Measurements from ENCODE around the gene FAM170B.

Gene FAM170B

DNA sequence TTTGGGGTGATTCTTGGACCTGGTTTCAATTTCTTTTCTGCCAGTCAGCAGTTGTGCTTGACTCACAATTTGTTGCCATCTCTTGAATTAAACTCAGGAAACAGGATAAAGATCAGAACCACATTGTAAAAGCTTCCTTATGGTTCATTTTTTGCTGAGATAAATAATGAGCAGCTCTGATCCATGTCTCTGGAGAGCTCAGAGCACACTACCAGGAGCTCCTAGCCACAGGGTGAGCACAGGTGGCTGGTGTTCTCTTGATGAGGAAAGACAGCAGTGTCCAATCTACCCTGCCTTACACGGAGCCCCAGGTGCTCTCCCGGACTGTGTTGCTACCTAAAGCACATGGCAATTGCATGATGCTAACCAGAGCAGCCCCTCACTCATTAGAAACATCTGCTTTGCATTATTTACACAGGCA lies 17.2 kb upstream of the FAM170B start:
- no peak for DNase-seq

DNA sequence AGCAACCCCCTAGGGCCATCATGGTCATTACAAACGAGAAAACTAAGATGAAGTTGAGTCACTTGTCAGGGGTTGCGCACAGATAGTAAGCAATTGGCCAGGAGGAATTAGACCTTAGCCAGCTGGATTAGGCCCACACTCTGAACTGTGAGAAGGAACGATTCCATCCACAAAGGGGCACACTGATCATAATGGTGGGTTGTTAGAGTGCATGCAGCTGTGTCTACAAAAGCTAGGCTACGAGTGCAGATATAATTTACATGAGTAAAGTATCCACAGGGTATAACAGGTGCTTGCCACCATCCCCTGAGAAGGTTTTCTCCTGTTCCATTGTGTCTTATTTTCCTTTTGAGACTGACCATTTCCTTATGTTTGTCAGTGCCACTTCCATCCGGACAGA lies 16.6 kb upstream of the FAM170B start:
- no peak for DNase-seq

DNA sequence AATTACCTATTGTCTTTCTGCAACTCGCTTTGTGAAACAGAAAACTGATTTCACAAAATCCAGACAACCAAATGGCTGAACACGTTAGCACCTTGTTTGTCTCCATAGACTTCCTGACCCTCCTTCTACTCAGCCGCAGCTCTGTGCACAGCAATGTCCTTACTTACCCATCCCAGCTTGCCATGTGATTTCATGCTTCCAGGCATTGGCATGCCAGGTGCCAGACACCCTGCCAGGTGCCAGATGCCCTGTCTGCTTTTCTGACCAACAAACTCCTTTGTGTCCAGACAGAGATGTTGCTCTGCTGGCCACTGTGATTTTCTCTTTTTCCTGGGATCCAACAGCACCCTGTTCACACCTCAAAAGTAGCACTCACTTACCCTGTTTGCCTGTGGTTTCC lies 16.1 kb upstream of the FAM170B start:
- no peak for DNase-seq

DNA sequence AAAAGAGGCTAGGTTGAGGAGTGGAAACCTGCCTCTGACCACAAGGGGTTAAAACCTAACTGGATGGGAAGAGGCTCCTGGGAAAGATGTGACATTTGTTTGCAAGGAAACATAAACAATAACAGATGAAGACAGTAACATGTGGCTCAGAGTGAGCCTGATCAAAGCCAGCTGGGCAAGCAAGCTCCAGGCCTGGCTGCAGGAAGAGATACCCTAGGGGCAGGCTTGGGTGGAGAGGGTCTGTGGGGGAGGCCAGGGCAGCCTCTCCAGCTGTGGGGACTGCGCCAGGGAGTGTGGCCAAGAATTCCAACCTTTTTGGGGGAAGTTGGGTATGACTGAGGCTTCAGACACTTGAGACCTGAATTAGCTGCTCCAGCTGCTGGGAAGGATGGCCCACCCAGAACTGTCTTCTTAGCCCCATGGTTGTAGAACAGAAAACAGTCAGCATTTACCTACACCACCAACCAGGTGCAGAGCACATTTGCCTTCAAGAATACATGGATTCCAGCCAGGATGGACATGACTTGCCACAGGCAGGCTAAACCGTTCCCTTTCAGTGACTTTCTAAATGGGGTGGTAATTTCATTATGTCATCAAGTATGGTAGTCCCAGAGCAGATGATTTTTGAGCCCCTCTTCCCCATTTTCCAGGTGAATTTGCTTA lies 10.4 kb upstream of the FAM170B start:
- no peak for DNase-seq

DNA sequence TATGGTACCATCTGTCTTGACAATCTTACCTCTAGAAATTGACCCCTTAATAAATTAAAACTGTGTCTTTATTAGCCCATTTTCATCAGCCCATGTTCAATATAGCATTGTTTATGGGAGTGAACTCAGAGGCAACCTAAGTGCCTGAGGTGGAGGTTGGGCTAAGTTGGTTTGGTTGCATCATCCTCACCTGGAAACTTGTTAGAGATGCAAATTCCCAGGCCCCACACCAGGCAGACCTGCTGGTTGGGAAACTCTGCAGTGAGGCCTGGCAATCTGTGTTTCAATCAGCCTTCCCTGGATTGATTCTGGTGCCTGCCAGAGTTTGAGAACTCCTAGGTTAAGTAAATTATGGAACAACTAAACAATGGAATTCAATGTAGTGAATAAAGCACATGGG lies 9.4 kb upstream of the FAM170B start:
- no peak for DNase-seq

DNA sequence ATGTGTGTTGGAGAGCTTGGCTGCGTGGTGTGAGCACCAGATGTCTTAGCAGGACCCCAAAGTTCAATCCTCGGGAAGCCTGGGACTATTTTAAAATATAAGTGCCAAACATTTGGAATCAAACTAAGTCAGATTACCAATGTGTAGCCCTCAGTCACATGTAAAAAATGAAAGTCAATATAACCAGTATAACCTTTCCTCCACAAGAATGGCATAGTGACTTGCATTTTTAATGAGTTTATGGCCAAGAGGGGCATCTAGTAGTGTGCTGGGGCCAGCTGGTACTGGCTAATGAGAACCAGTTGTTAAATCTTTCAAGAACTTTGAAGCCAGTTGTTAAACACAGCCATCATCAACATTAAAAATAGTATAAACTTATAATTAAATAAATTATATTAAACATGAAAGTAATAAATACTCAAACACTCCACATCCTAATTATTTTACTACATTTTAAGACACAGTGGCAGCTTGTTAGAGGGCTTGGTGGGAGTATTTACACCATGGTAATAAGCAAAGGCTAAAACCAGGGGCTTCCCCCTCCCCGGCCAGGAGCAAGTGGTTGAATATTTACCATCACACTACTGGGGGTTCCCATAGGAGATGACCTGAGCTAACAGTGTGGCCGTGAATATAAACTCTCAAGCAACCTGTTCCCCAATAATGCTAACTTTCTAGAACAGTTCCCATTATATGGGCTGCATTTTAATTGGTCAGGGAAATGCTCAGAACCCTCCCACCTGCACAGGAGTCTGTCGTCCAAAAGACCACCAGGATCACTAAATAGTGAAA lies 7.9 kb upstream of the FAM170B start:
- DNase-seq = no peak

DNA sequence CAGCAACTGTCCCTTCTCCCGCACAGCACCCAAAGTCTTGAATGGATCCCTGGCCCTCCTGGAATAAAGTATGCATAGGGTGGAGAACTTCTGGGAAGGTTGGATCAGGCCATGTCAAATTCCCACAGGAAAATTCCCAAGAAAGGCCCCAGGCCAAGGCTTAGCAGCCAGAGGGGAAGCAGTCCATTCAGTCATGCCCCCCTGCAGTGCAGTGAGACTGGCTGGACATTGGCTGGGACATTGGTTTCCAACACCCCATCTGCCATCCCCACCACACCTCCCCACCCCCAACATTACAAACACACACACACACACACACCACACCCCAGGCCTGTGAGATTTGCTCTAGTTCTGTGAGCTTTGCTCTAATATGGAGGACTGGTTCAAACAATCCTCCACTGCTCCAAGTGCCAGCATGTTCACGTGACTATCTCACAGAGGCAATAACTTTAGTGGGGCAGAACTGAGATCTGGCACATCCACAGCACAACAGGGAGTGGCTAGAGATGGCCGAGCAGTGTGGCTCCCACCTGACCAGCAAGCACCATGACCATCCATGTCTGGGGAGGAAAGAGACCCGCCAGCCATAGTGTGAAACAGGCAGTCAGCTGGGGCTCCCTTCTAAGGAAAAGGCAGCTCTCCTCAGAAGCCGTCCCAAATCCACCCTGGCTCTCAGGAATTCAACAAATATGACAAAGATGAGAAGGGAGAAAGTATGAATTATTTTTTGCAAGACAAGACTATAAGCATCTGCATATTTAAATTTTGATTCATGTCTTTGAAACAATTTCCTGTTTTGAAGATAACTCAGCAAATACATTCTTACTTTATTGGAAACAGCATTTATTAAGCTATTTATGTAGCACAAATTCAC lies 6.7 kb upstream of the FAM170B start:
- DNase-seq = no peak

DNA sequence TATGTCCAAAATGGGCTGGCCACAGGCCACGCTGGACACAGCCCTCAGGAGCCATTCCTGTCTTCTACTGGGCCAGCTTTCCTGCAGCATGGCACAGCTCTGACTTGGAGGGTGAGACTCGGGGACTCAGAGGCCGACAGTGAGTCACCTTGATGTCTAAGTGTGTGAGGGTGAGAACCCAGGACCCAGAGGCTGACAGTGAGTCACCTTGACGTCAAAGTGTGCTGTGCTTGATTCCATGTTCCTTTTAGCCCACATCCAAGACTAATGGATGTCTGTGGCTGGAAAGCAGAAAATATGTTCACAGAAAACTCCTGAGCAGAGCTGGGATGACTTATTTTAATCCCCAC lies 6.0 kb upstream of the FAM170B start:
- no peak for DNase-seq

DNA sequence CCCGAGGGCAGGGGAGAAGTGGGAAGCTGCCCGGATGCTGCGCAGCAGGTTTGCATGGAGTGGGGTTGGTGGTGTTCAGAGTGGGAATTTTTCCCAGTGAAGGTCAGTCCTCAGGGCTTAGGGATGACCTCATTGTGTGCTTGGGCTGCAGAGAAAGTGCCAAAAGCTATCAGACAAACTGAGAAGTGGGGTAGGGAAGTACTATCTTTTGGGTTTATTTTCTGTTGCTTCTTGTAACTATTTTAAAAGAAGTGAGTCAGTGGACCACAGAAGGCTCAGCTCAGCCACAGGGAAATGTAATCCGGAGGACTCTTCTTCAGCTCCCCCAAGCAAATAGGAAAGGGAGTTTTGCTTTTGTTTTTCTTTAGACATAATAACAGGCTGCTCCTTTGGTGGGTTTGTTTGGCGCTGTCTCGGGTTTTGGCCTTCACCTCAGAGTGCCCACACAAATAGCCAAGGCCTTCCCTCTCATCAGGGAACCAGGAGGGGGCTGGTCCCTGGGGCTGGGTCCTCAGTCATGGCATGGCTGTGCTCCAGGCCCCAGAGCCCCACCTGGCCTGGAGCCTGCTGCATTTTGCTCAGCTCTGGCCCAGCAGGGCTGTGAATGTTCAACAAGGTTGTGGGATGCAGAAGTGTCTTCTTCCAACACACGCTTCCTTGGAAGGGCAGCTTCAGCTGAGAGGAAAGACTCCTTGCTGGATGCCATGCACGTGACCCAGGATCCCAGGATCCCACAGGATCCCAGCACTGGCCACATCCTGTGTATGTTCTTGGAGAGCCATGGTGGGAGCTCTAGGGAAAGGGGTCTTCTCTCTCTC lies 5.4 kb upstream of the FAM170B start:
- no peak for DNase-seq

DNA sequence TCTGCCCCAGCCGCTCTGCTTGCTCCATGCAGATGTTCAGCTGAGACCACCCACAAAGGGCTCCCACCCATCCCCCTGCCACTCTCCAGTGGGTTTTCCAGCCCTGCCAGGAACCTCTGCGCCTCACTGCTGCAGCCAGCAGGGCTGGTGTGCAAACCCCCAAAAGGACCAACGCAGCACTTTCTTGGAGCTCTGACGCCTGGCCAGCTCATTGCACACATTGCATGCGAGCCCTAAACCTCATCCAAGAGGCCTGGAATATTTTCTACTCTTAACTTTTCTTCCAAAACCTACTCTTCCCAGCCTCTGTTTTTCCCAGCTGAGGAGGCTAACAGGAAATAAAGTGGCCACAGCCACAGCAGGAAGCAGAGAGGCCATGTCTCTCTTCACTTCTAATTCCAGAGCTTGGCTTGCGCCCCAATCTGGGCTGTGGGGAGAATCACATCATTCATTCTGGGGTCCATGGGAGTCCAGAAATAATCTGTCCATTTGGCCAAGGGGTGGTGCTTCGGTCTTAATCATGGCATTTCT lies 4.6 kb upstream of the FAM170B start:
- no peak for DNase-seq

DNA sequence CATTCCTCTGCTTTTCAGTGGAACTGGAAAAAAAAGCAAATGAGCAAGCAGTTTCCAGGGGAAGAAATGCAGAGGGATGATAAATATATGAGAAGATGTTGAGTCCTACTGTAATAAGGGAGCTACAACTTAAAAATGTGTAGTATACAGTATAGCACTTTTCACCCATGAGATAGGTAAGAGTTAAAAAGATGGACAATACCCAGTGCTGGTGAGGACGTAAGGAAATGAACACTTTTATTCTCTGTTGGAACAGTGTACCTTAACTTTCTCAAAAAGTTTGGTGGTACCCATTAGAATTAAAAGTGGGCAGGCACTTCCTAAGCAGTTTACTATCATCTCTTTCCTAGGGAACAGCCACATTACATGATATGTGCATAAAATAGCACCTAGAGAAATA lies 2.7 kb upstream of the FAM170B start:
- DNase-seq = no peak

DNA sequence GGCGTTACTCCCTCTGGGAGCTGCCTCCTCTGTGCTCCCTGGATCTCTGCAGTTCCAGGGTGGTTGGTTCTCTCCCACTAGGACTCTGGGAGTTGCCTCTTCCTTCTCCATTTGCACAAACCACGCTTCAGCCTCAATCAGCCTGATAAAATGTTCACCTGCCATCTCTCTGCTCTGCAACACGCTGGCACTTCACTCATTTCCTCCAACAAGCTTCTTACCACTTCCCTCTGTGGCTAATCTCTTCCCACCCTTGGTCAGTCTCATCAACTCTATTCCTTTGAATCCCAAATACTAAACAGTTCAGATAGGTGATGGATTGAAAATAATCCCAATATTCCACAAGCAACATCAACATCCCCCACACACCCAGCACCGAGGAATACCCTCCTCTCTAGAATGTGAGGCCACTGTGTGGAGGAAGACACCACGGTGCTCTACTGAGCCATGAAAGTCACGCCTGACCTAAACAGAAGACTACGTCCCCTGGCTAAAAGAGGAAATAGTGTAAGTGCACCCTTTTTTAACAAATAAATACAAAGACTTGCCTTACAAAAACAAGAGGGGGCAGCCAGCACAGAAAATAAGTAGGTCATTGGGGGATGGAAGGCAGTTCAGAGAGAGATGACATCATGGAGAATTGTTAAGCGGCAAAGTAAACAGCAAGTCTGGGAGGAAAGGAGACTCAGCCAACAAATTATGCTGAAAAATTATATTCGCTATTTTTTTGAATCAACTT lies 1.9 kb upstream of the FAM170B start:
- no peak for DNase-seq

DNA sequence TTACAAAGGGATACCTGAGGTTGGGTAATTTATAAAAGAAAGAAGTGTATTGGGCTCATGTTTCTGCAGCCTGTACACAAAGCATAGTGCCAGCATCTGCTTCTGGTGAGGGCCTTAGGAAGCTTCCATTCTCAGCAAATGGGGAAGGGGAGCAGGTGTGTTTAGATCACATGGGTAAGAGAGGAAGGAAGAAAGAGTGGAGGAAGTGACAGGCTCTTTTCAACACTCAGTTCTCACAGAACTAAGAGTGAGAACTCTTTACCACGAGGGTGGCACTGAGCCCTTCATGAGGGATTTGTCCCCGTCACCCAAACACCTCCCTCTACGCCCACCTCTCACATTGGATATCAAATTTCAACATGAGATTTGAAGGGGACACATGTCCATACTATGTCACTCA lies 506 bp upstream of the FAM170B start:
- DNase-seq = no peak

DNA sequence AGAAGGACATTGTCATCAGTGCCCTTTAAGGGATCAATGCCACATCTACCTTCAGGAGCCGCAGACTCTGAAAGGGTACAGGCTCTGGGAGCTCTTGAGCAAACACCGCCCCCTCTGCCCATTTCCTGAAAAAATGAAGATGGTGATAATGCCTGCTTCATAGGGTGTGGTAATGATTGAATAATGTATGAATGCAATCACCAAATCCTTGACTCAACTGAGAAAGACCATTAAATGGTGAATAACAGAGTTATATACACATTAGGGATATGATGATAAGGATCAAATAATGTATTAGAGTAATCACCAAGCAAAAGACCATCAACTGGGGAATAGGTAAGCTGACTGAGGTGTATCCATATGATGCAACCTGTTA lies 1.5 kb downstream of the FAM170B start:
- no peak for DNase-seq

DNA sequence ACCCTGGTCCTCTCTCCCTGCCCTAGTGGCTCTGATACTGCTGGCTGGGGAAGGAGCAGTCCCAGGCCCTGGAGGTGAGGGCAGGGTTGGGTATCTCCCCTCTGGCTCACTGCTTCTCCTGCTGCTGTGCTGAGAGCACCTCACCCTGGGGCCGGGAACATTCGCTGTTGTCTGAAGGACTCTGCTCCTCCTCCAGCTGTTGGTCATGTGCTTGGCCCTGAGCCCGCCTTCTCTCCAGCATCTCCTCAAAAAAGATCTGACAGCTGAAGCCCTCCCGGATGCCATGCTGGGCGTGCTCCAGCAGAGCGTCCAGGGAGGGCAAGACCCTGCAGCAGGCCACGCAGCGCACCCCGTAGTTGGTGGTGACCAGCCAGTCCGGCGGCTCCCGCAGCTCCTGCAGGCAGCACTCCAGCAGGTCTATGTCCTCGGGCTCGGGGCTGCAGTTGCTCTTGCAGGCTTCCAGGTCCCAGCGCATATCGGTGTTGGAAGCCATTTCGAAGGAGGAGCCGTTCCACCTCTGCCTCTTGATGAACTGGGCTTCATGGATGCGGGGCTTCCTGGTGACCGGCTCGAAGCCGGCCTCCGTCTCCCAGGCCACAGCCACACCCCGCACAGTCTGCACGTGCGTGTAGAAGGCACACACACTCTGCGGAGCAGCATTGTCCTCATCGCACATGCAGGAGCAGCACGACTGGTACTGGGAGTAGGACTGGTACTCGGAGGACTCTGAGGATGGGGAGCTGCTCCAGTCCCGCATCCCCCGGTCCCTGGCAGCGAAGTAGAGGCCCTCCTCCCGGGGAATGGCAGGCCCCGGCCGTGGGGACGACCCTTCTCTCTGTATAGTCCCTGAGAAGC lies 2.1 kb downstream of the FAM170B start:
- DNase-seq = no peak

DNA sequence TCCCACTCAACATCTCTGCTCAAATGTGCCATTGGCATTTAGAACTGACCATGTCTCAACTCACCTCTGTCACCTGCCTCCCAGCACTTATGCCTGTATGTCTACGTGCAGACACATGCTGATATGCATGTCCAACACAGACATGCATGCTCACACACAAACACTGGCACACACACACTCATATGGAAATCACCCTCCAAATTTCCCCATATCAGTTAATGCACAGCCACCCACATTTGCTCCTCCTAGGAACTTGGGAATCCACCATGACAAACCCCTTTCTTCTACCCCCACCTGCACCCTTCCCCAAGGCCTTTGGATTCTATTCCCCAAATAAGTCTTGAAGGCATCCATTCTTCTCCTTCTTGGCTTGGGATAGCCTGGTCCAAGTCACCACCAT lies 4.4 kb downstream of the FAM170B start:
- DNase-seq = no peak

DNA sequence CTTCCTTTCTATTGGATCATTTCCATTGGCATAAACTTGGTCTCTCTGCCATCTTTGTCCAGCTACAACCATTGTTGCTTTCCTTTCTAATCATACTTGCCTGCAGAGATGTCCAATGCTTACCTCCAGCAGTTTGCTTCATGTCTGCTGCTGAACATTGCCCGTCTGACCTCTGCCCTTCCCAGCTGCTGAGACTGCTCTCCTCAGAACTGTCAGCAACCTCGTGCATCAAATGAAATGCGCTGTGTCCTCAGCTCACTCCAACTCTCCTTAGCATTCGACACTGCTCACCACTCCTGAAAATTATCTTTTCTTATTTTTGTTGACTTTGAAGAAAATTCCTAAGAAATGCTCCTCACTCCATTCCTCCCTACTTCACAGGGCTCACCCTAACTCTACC lies 5.0 kb downstream of the FAM170B start:
- DNase-seq = no peak

DNA sequence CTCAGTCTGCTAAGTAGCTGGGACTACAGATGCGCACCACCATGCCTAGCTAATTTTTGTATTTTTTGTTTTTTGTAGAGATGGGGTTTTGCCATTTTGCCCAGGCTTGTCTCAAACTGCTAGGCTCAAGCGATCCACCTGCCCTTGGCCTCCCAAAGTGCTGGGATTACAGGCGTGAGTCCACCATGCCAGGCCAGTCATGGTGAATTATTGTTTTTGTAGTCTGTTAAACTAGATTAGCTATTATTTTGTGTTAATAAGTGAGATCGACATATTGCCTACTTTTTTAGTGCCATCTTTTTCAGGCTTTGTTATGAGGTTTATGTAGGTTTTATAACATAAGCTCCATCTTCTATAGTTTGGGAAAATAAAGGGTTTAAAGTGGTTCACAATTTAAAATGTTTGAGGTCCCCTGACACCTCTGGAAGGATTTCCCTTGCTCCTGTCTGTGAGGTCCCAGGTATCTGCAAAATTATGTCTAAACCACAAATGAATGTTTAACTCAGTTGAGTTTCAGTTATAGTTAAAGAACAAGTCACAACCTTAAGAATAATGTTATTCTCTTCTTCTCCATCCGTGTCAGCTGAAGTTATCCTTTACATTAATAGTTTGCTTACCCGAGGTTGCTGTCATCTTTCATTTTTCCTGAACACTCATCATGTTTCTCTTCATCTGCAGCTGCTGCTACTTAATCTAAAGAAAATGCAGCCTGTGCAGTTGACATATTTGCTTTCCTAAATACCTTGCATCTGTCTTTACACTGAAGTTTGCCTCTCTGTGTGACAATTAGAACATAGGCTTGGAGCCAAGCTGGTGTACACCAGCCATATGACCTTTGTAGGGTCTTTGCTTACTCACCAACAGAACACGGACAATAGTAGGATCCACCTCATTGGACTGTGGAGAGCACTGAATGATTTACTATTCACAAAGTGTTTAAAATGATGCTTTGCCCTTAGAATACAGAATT lies 9.6 kb downstream of the FAM170B start:
- DNase-seq = no peak

DNA sequence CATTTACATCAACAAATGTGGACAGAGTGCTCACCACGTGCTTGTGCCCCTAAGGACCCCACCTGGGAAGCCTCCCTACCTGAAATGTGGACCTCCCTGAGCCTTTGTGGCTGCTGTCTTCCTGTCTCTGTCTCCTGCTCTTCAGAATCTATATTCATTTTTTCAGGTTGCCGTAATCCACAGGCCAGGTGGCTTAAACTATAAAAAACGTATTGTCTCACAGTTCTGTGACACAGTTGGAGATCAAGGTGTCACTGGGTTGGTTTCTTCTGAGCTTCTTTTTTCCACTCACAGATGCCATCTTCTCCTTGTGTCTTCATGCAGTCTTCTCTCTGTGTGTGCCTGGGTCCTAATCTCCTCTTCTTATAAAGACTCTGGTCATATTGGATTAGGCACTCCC lies 12.9 kb downstream of the FAM170B start:
- DNase-seq = no peak

DNA sequence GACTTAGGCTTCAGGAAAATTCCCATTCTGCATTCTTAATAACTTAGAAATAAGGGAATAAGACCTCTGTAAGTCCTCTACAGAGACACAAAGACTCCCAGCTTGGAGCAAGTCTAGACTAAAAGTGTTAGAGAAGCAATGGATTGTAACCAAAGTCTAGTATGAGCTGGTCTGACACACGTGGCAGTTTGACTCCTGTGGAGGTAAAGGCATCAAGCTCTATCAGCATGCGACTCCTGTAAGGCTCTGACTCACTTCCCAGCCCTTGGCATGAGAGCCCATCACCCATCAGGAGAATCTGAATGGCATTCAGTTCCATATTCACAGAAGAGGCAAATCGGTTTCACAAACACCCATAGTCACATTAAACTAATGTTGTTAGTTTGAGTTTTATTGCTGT lies 14.1 kb downstream of the FAM170B start:
- DNase-seq = no peak
